GM19328 (cell line): ENCODE data around the gene TBL1X.
"Not testable (repeated sequence)": the region's sequence is repeated elsewhere in the genome, so short reads cannot be mapped to it uniquely, and the experiment has no call there.

Experiments
- ATAC-seq: cut with Tn5 transposase; IDR thresholded peaks from one replicate; pipeline ENCODE4 v1.9.1; 2021; ENCODE audit warnings: mild to moderate bottlenecking, moderate library complexity; ENCODE audit not compliant: unreplicated experiment

The TBL1X gene

DNA sequence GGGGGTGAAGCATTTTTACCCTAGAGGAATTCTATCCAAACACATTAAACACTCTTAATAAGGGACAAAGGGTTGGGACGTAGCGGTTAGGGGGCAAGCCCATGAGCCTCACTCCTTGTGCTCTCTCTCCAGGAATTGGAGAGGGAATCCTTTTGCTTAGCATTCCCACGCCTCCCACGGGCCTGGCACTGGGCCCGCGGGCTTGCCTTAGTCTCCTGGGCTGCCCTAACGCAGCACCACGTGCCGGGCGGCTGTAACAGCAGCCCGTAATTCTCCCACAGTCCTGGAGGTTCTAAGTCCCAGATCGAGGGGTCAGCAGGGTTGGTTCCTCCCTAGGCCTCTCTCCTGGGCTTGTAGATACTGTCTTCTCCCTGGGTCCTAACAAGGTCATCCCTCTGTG is 67.5 kb downstream of the TBL1X start:
- ATAC-seq: no peak

GRCh38 chrX:9533611-9534010 is 68.8 kb downstream of the TBL1X start:
- no peak for ATAC-seq

DNA sequence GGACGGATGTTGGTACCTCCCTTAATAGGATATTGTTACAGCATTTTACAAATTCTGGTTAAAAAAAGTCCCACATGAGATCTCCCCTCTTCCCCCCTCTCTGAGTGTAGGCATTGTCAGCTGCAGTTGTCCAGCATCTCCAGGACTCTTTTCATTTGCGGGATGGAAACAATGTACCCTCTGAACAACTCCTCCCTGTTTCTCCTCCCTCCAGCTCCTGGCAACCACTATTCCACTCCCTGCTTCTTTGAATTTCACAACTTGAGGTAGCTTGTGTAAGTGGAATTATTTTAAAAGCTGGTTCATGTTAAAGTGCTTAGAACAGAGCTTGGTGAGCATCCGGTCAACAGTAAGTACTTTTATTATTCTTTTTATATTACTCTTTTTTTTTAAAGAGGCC is 69.8 kb downstream of the TBL1X start:
- ATAC-seq: no peak

- no peak for ATAC-seq
Measured at GRCh38 chrX:9535101-9535500, 70.2 kb downstream of the TBL1X start.

GRCh38 chrX:9536156-9536555 is 71.3 kb downstream of the TBL1X start:
- not testable (repeated sequence) for ATAC-seq

GRCh38 chrX:9537781-9538180 is 72.9 kb downstream of the TBL1X start:
- no peak for ATAC-seq

- ATAC-seq: no peak
Measured at GRCh38 chrX:9538544-9539045, 73.7 kb downstream of the TBL1X start.

DNA sequence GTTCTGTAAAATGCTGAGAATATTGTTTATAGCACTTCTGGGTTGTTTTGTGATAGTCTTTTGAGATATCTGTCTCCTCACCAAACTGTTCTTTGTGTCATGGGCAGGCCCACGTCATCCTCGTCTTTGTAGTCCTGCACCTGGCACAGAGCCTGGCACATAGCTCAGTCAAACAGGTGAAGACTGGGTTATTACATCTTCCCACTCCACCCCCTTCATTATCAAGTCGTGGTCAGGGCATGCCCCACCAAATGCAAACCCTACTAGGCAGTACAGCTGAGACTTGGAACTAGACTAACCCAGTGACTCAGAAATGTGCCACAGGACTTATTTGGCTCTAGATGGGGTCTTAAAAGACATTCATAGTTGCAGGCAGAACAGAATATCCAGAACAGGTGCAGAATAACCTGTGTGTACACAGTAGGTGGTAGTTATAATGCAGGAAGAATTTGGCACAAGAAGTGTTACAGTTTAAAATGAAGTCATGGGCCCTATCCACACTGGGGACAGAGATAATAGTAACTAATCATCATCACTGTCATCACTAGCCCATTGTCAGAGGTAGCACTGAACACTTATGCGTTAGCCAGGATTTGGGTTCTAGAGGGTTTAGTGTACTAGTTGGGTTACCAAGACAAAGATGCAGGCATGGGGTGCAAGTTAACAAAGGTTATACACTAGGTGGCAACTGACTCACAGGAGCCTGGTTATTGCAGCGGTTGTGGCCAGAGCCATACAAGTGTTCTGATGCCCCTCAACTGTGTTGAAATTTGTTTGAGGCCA is 74.9 kb downstream of the TBL1X start:
- ATAC-seq: no peak

GRCh38 chrX:9542106-9542760 is 77.4 kb downstream of the TBL1X start:
- ATAC-seq: no peak

DNA sequence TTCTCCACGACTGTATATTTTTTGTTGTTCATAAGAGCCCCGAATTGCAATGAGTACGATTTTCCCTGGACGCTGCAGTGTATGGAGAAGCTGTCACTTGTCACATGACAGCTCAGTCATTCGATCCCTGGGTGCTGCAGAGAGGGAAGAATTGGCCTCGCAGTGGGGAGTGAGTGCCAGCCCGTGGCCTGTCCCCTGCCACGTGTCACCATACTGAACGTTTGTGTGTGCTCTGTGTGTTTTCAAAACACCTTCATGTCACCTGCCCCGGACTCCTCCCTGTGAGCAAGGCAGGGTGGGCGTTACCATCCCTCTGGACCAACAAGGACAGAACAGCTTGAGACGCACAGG is 77.9 kb downstream of the TBL1X start:
- ATAC-seq: no peak

GRCh38 chrX:9555354-9555753 is 90.5 kb downstream of the TBL1X start:
- no peak for ATAC-seq

DNA sequence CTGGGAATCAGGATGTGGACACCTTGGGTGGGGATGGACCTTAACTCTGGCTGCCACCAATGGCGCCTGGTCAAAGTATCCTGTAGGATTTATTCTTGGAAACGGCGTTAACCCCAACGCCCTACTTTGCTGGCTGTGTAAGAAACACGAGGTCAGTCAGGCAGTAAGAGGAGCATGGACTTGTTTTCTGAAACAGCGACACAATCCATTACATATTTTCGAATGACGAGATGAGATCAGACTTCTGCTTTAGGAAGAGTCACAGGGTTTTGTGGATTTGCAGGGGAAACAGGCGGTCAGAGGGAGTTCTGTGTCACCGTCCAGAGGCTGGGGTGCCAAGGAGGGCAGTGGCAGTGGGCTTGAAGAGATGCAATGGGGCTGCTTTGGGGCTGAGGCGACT is 92.2 kb downstream of the TBL1X start:
- no peak for ATAC-seq

DNA sequence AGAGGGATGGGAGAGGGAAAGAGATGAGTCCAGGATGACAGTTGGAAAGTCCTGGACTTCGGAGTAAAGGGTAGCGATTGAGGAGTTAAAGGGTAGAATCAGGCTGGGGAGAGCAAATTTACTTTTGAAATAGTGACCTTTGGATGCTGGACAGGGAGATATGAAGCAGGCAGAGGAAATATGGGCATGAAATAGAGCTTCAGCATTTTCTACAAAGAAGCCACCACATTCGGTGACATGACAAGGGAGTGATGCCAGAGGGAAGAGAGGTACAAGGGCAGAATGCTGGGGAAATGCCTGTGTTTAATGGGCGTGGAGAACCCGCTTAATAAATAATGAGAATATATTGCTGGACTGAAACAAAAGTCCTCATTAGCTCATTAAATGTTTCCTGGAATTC is 92.7 kb downstream of the TBL1X start:
- ATAC-seq: no peak

- ATAC-seq: no peak
Measured at GRCh38 chrX:9558615-9559014, 93.8 kb downstream of the TBL1X start.

DNA sequence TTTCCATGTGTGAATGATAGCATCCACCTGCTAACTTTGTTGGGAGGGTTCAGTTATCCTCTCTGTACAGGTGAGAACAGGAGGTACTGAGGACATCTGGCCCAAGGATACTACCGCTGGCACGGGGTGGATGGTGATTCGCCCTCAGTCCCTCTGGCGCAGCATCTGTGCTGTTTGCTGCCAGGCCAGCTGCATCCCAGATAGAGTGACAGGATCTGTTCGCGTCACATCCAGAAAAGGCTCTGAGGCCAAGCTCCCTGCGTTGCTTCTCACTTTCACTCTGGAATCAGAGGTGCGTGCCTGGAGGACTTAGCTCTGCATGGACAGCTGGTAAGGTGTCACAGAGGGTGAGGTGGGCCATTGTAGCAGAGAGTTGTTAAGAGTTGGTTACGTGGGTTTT is 95.4 kb downstream of the TBL1X start:
- ATAC-seq: no peak

DNA sequence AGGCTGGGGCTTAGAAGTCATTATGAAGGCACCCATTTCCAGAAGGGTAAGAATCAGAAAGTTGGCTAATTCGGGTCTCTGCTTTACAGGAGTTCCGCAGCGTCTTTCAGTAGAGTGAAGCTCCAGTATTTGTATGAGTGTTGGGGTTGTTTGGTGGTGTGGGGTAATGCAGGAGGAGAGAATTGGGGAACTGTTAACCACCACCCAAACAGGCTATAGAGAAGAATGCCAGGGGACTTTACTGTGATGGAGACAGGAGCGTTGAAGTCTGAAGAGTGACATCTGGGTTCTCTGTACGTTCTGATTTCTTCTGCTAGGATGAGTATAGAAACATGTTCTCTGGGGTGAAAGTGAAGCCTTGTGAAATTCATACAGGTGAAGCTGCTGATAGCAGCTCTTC is 96.3 kb downstream of the TBL1X start:
- no peak for ATAC-seq

DNA sequence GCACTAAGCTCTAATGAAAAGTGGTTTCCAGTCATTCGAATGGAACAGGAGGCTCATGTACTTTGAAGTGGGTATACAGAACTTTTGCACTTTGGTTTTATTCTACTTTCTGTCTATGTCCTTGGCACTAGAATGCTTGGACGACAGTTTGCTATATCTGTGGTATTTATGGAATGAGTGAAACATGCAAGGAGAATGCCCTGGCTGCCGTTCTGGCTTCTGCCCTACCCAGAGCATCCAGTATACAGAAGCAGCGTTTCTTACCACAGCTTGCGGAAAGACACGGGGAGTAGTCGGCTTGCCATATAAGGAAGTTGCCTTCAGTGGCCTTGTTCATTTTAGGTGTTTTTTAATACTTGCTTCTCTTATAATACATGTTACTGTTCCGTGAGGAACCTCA is 98.0 kb downstream of the TBL1X start:
- ATAC-seq: no peak

GRCh38 chrX:9566150-9566621 is 101.3 kb downstream of the TBL1X start:
- ATAC-seq: no peak

GRCh38 chrX:9569876-9570301 is 105.0 kb downstream of the TBL1X start:
- ATAC-seq: no peak

GRCh38 chrX:9573282-9574106 is 108.6 kb downstream of the TBL1X start:
- ATAC-seq: no peak

DNA sequence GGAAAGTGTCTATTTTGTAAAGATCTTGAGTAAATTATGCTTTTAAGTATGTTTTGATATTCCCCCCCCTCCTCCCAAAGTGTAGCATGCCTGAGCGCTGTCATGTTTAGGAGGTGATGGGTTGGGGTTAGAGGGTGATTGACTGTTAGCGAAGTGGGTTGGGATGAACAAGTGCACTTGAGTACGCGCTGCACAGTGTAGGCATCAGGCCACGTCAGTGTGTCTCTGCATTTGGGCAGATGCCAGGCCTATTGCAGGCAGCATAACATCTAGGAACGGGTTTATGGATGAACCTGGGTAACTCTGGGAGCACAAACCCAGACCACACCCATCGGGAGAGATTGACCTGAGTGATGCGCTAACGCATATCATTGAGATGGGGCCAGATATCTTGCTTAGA is 111.2 kb downstream of the TBL1X start:
- no peak for ATAC-seq

- no peak for ATAC-seq
Measured at GRCh38 chrX:9577555-9577954, 112.7 kb downstream of the TBL1X start.
